HG03139 (cell line): Measurements from ENCODE around the gene GATA3.
A peak's percentile ranks its signal among the peaks of the same experiment; 100 is the strongest.
"Not testable (repeated sequence)": the region's sequence is repeated elsewhere in the genome, so short reads cannot be mapped to it uniquely, and the experiment has no call there.

Experiments used
- ATAC-seq: cut with Tn5 transposase; IDR thresholded peaks from one replicate; pipeline ENCODE4 v1.9.1; 2021; ENCODE audit not compliant: unreplicated experiment

GATA3 gene

GRCh38 chr10:8054494-8055407 lies at the start of gene GATA3:
TSS of gene GATA3 (plus strand) at chr10:8054688. CDS start at chr10:8055656, 968 bp downstream.
- ATAC-seq = peak; percentile 36

DNA sequence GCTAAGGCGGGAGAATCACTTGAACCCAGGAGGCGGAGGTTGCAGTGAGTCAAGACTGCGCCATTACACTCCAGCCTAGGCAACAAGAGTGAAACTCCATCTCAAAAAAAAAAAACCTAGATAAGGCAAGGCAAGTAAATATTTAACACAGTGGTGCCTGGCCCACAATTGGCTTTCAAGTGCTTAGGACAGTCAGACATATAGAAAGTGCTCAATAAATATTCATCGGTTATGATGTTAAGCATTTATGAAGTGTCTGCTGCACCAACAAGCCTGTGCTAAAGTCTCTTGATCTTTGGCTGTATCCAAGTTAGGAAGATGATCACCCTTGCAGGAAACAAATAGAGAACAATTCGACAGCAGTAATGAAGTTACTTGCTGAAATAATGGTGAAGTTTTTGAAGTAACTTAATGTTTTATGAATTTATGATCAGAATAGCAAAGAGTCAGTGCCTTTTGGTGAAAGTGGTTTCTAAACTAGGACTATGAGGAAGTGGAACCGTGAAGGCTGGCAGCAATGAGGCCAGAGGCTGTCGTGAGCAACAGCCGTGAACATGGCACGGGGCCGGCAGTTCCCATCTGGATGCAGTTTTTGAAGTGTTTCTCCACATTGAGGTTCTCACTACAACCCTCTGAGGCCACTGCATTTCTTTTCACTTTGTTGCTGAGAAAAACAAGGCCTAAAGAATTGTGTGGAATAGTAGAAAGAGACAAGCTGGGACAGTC lies 48.1 kb upstream of the GATA3 start:
- no peak for ATAC-seq

- ATAC-seq = no peak
Observed at GRCh38 chr10:8009031-8009430, 45.5 kb upstream of the GATA3 start.

GRCh38 chr10:8013006-8013405 lies 41.5 kb upstream of the GATA3 start:
- ATAC-seq = no peak

GRCh38 chr10:8013619-8014018 lies 40.9 kb upstream of the GATA3 start:
- ATAC-seq = no peak

DNA sequence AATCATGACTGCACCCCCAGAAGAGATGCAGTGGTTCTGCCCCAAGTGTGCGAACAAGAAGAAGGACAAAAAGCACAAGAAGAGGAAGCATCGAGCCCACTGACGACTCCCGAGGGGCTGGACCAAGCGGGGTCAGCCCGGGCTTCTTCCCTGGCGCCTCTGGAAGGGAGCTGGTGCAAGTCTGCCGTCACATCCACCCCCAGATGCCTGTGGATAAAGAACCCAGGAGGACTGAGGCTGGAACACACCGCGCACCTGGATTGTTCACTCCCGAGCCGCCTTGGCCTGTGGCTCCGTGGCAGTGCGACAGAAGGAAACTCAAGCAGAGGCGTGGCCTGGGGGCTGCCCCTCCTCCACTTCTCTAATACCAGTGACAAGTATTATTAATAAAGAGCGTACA lies 39.8 kb upstream of the GATA3 start:
- ATAC-seq = no peak

DNA sequence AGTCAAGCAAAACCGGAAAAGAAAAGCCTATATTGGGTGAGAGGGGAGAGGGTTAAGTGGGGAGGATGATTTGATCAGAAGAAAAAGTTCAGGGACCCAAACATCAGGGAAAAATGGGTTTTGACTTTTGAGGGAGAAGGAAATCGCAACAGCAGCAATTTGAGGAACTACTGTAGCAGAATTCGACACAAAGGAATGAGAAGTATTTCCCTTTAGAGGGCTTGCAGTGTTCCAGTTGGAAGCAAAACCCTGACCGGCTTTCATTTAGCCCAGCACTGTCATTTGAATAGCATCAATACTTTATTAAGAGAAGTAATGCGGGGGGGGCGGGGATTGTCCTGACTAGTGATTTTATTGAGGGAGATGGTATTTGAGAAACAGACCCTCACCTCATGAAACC lies 37.2 kb upstream of the GATA3 start:
- no peak for ATAC-seq

DNA sequence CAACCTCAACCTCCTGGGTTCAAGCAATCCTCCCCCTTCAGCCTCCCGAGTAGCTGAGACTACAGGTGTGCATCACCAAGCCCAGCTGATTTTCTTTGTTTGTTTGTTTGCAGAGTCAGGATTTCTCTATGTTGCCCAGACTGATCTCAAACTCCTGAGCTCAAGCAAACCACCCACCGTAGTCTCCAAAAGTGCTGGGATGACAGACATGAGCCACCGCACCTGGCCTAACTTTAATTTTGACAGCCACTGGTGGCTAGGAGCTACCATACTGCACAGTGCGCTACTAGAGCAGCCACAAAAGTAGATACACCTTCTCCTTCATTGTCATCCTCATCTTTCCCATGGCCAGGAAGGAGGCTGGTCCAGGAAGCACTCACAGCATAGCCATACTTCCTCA lies 31.2 kb upstream of the GATA3 start:
- no peak for ATAC-seq

- no peak for ATAC-seq
Observed at GRCh38 chr10:8023851-8024250, 30.6 kb upstream of the GATA3 start.

DNA sequence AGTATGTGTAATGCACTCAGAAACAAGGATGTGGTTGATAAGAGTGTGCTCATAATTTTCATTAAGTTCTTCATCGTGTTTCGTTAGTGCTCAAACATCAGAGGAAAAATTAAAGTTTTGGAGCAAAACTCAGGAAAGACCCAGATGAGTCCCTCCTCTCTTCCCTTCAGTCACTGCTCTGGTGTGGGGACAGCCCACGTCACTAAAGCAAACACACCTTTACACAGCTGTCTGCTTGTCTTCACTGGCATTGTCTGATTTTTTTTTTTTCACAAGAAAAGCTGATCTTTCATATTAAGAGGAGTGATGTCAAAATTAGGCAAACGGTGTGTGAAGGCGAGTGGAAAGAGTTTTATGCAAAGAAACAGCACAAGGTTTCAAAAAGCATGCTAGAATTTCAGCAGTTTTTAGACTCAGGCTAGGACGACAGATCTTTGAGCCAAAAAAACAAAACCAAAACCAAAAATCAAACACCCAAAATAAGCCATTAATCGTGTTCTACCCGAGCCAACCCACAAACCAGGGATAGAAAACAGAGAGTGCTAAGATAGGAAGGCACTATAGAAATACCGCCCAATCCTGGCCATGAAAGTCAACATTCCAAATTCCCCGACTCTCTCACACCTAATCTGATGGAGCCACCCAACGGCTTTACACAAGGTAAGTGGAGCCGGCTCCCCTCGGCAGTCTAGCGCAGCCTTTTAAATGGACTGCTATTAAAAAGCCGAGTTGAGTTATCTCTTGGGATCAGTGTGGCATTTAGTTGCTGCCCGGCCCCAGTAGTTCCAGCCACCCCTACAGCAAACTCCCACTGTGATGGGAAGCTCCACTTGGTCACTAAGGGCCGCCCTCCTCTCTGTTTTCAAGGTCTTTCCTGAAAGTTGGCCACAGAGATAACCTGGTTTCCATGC lies 27.9 kb upstream of the GATA3 start:
- no peak for ATAC-seq

GRCh38 chr10:8031211-8031610 lies 23.3 kb upstream of the GATA3 start:
- not testable (repeated sequence) for ATAC-seq

DNA sequence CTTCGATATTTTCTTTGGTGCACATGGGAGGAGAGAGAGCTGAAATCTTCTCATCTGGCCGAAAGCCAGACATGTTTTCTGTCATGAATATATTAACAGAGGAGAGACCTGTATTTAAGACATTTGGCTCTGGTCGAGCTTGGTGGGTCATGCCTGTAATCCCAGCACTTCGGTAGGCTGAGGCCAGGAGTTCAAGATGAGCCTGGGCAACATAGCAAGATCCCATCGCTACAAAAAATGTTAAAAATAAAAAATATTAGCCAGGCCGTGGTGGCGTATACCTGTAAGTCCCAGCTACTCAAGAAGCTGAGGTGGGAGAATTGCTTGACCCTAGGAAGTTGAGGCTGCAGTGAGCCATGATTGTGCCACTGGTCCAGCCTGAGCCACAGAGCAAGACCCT lies 21.9 kb upstream of the GATA3 start:
- ATAC-seq = no peak

DNA sequence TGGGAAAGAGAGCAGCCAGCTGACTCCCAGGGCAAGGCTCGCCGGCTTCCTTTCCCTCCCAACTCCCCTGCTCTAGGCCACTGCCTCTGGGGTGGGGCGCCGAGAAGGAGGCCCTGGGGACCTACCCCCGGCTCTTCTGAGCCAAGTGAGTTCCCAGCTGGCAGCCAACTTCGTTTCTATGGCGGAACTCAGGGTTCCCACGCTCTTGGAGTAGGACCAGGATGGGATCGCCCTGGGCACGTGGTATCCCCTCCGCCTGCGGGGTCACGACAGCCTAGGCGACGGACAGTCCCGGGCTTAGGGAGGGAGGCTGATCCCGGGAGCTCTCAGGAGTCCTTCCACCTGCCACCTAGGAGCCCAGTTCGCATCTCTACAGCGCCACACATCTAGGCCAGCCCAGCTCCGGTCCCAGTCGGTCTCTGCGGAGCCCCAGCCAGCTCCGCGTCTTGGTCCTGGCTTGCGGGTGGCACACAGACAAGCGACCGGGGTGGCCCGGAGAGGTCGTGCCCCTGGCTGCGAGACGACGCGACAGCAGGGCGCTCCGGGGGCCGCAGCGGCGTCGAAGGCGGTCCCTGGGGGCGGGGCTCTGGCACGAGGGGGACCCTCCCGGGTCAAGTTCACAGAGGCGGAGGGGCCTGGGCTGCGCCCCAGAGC lies 20.5 kb upstream of the GATA3 start:
- ATAC-seq = no peak

DNA sequence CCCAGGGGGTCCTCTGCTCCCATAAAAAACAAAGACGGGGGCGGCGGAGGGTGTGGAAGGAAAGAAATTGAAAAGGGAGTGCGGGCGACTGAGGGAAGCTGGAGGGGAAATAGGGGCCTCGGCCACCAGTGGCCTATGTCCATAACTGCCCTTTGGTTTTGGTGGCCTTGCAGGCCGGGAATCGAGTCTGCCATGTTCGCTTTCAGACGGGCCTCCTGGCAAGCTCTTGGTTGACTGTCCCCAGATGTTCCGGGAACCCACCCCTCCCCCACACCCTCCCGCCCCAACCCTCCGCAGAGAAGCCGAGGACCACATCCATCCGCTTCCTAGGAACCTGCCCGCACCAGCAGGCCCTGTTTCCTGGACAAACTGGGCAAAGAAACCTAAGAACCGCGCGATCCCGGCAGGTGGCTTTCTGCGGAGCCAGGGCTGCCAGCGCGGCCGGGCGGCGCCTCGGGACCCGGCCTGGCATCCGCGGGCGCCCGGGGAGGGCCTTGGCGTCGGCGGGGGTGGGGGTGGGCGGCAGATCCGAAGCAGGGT lies 20.0 kb upstream of the GATA3 start:
- ATAC-seq = no peak

GRCh38 chr10:8035006-8035640 lies 19.4 kb upstream of the GATA3 start:
- no peak for ATAC-seq

DNA sequence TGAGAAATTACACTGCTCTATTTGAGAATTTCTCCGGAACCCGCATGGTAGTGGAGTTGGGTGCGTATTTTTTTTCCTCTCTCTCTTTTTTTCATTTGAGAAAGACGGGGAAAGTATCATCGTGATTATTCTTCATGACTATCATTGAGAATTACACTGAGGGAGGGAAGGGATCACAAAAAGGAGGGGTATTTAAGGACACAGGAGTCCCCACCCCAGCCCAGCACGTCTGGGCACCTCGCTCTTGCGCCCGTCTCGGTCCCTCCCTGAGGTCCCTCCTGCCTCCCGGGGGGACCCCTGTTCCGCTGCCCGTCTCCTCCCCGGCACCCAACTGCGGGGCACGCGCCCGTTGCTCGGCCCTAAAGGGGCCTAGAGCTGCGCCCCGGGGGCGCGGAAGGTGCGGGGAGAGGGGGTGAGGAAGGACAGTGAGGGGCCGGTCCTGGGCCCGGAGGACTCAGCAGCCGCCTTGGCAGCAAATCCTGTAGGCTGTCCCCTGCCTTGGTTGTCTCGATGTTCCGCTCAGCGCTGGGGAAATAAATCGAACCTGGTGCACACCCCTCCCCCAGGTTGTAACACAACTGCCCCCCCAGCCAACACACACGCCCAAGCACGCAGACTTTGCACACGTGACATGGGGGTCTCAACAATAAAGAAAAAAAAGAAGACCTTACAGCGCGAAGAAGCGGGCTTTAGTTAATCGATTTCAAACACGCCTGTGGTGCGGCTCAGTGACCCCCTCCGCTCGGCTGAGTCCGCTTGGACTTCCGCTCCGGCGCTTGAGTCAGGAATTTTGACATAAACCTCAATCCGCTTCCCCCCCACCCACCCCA lies 18.6 kb upstream of the GATA3 start:
- no peak for ATAC-seq

- no peak for ATAC-seq
Observed at GRCh38 chr10:8036506-8037198, 17.8 kb upstream of the GATA3 start.

GRCh38 chr10:8037199-8037801 lies 17.2 kb upstream of the GATA3 start:
- no peak for ATAC-seq
